Measurements from ENCODE around the gene SPATA45.
"Not testable (repeated sequence)": the region's sequence is repeated elsewhere in the genome, so short reads cannot be mapped to it uniquely, and the experiment has no call there.

The SPATA45 gene

DNA sequence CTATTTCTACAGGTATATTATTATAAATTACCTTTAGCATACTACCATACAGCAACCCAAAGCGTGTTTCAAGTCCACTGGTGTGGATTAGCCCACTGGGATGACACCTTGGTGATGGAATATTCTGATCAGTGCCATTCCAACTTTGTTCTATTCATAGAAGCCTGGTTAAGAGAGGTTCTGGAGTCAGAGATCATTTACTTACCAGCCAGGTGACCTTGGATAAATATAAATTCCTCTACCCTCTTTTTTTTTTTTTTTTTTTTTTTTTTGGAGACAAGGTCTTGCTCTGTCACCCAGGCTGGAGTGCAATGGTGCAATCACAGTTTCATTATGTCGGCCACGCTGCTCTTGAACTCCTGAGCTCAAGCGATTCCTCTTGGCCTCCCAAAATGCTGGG lies at the start of gene SPATA45:
Gene SPATA45, minus strand, starts transcription at position 101 of the 400 bp plus-strand sequence. CDS start 11,500 bp downstream, outside the sequence.
- H3K4me1 ChIP-seq (ENCODE audit: control insufficient read depth, insufficient read depth, low read length) = no peaks in the 10 kb centered on the region
- no peaks in the 10 kb centered on the region for H3K27me3 ChIP-seq (ENCODE audit: control insufficient read depth, insufficient read depth, low read length)
- no peak within 1 kb of the TSS for H3K4me3 ChIP-seq (ENCODE audit: low read length)
- H3K9me3 ChIP-seq (ENCODE audit: control insufficient read depth, low read length) = no peaks in the 10 kb centered on the region
- H3K9ac ChIP-seq (ENCODE audit: low read length) = no peak within 1 kb of the TSS
- H3K36me3 ChIP-seq (ENCODE audit: control insufficient read depth, insufficient read depth, low read length) = no peaks in the 10 kb centered on the region

DNA sequence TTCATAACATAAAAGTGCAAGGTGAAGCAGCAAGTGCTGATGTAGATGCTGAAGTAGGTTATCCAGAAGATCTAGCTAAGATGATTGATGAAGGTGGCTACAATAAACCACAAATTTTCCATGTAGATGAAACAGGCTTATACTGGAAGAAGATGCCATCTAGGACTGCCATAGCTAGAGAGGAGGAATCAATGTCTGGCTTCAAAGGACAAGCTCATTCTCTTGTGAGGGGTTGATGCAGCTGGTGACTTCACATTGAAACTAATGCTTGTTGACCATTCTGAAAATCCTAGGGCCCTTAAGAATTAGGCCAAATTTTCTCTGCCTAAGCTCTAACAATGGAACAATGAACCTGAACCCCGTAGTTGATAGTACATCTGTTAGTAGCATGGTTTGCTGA lies 44.7 kb upstream of the SPATA45 start:
- H3K9ac ChIP-seq (ENCODE audit: low read length) = no peak overlapping the region
- H3K27me3 ChIP-seq (ENCODE audit: control insufficient read depth, insufficient read depth, low read length) = no peaks in the 10 kb centered on the region
- no peak overlapping the region for H3K4me3 ChIP-seq (ENCODE audit: low read length)
- H3K9me3 ChIP-seq (ENCODE audit: control insufficient read depth, low read length) = no peaks in the 10 kb centered on the region
- H3K36me3 ChIP-seq (ENCODE audit: control insufficient read depth, insufficient read depth, low read length) = no peaks in the 10 kb centered on the region
- H3K4me1 ChIP-seq (ENCODE audit: control insufficient read depth, insufficient read depth, low read length) = no peaks in the 10 kb centered on the region

DNA sequence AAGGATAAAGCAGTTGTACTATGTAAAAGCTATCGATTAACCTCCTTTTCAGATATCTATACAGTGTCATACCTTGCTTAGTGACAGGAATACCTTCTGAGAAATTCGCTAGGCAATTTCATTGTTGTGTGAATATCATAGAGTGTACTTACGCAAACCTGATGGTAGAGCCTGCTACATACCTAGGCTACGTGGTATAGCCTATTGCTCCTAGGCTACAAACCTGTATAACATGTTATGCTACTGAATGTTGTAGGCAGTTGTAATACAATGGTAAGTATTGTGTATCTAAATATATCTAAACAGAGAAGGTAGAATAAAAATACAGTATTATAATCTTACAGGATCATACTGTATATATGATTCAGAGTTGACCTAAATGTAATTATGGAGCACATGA lies 37.1 kb upstream of the SPATA45 start:
- H3K36me3 ChIP-seq (ENCODE audit: control insufficient read depth, insufficient read depth, low read length) = no peaks in the 10 kb centered on the region
- no peaks in the 10 kb centered on the region for H3K9me3 ChIP-seq (ENCODE audit: control insufficient read depth, low read length)
- no peak overlapping the region for H3K4me3 ChIP-seq (ENCODE audit: low read length)
- H3K9ac ChIP-seq (ENCODE audit: low read length) = no peak overlapping the region
- H3K27me3 ChIP-seq (ENCODE audit: control insufficient read depth, insufficient read depth, low read length) = no peaks in the 10 kb centered on the region
- H3K4me1 ChIP-seq (ENCODE audit: control insufficient read depth, insufficient read depth, low read length) = no peaks in the 10 kb centered on the region

DNA sequence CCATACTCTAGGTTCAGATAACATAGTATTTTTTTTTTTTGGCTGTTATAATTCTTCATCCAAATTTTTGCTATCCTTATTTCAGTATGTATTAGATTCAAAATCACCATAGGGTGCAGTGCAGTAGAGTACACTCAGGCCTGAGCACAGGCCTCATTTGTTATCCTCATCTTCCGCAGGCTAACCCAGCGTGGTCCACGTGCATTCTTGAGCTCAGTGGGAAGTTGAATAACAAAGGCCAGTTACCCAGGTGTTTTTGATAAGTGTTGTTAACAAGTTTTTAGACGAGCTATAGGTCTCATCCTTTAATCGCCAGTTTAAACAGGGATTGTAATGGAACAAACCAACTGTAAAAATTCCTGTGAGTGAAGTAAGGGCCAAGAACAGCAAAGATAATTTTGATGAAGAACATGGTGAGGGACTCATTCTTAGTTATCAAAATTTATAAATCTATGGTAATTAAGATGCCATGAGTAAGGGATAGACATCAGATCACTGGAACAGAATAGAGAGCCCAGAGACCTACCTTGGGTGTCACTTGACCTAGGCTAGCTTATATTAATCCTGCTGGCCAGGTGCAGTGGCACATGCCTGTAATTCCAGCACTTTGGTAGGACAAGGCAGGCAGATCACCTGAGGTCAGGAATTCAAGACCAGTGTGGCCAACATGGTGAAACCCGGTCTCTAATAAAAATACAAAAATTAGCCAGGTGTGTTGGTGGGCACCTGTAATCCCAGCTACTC lies 32.7 kb upstream of the SPATA45 start:
- Histone ChIP-seq H3K9me3 (ENCODE audit: control insufficient read depth, low read length) (no peaks in the 10 kb centered on the region), H3K36me3 (ENCODE audit: control insufficient read depth, insufficient read depth, low read length) (no peaks in the 10 kb centered on the region), H3K27me3 (ENCODE audit: control insufficient read depth, insufficient read depth, low read length) (no peaks in the 10 kb centered on the region), H3K4me1 (ENCODE audit: control insufficient read depth, insufficient read depth, low read length) (no peaks in the 10 kb centered on the region), H3K4me3 (ENCODE audit: low read length) (no peak overlapping the region), H3K9ac (ENCODE audit: low read length) (no peak overlapping the region)

DNA sequence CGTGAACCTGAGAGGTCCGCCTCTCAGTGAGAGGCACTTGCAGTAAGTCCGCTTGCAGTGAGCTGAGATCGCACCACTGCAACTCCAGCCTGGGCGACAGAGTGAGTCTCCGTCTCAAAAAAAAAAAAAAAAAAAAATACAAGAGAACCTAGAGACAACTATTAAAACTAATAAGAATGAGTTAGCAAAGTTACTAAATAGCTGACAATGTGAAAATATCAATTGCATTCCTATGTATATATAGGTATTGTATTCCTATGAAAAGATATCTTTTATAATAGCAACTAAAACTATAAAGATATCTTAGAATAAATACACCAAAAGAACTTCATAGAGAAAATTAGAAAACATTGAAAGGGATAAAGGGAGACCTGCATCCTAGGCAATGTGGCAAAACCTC lies 31.0 kb upstream of the SPATA45 start:
- no peaks in the 10 kb centered on the region for H3K36me3 ChIP-seq (ENCODE audit: control insufficient read depth, insufficient read depth, low read length)
- no peak overlapping the region for H3K9ac ChIP-seq (ENCODE audit: low read length)
- H3K4me3 ChIP-seq (ENCODE audit: low read length) = no peak overlapping the region
- no peaks in the 10 kb centered on the region for H3K27me3 ChIP-seq (ENCODE audit: control insufficient read depth, insufficient read depth, low read length)
- no peaks in the 10 kb centered on the region for H3K9me3 ChIP-seq (ENCODE audit: control insufficient read depth, low read length)
- H3K4me1 ChIP-seq (ENCODE audit: control insufficient read depth, insufficient read depth, low read length) = no peaks in the 10 kb centered on the region

DNA sequence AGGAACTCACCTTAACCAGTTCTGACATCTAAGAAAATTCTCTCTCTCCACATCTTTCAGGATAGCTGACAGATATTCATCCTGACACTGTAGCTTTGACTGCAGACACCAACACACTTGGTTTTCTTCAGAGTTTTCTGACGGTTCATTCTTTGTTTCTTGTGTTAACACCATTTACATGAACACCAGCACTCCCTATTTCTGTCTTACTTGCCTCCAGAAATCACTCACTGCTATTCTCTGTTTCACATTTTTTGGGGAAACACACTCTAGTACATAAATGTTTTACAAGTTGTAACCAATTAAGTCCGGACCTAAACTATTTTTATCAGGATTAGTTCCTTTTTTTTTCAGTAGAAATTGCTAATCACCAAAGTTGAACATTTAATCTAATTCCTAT lies 26.1 kb upstream of the SPATA45 start:
- no peak overlapping the region for H3K9ac ChIP-seq (ENCODE audit: low read length)
- no peaks in the 10 kb centered on the region for H3K36me3 ChIP-seq (ENCODE audit: control insufficient read depth, insufficient read depth, low read length)
- H3K4me1 ChIP-seq (ENCODE audit: control insufficient read depth, insufficient read depth, low read length) = no peaks in the 10 kb centered on the region
- no peaks in the 10 kb centered on the region for H3K27me3 ChIP-seq (ENCODE audit: control insufficient read depth, insufficient read depth, low read length)
- no peak overlapping the region for H3K4me3 ChIP-seq (ENCODE audit: low read length)
- no peaks in the 10 kb centered on the region for H3K9me3 ChIP-seq (ENCODE audit: control insufficient read depth, low read length)

DNA sequence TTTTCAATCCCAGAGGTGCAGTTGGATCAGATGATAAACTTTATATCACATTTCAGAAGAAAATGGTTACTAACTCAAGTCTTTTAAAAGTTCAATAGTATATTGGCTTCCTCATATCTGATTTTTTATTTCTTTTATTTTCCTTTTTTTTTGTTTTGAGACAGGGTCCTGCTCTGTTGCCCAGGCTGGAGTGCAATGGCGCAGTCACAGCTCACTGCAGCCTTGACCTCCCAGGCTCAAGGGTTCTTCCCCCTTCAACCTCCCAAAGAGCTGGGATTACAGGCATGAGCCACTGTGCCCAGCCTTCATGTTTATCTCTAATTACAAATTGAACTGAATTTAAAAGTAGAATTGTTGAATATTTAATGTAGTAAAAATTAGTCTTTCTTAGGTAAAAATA lies 24.5 kb upstream of the SPATA45 start:
- no peaks in the 10 kb centered on the region for H3K36me3 ChIP-seq (ENCODE audit: control insufficient read depth, insufficient read depth, low read length)
- H3K4me1 ChIP-seq (ENCODE audit: control insufficient read depth, insufficient read depth, low read length) = no peaks in the 10 kb centered on the region
- H3K4me3 ChIP-seq (ENCODE audit: low read length) = no peak overlapping the region
- no peak overlapping the region for H3K9ac ChIP-seq (ENCODE audit: low read length)
- no peaks in the 10 kb centered on the region for H3K27me3 ChIP-seq (ENCODE audit: control insufficient read depth, insufficient read depth, low read length)
- no peaks in the 10 kb centered on the region for H3K9me3 ChIP-seq (ENCODE audit: control insufficient read depth, low read length)

DNA sequence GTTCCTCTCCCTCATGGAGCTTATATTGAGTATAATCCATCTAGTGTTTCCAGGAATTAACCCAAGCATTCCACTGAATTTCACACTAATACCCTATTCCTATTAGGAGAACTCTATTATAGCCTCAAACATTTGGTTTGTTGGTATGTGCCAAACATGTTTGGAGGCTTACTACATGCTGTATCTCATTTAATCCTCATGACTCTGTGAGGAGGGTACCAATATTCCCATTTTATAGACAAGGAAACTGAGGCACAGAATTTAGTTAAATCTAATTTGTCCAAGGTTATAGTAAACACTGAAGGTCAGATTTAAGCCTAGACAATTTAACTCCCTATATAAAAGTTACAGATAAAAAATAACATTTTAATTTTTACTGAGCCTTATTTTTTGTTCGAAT lies 19.7 kb upstream of the SPATA45 start:
- no peak overlapping the region for H3K9ac ChIP-seq (ENCODE audit: low read length)
- no peaks in the 10 kb centered on the region for H3K9me3 ChIP-seq (ENCODE audit: control insufficient read depth, low read length)
- no peaks in the 10 kb centered on the region for H3K36me3 ChIP-seq (ENCODE audit: control insufficient read depth, insufficient read depth, low read length)
- H3K27me3 ChIP-seq (ENCODE audit: control insufficient read depth, insufficient read depth, low read length) = no peaks in the 10 kb centered on the region
- no peak overlapping the region for H3K4me3 ChIP-seq (ENCODE audit: low read length)
- H3K4me1 ChIP-seq (ENCODE audit: control insufficient read depth, insufficient read depth, low read length) = no peaks in the 10 kb centered on the region

DNA sequence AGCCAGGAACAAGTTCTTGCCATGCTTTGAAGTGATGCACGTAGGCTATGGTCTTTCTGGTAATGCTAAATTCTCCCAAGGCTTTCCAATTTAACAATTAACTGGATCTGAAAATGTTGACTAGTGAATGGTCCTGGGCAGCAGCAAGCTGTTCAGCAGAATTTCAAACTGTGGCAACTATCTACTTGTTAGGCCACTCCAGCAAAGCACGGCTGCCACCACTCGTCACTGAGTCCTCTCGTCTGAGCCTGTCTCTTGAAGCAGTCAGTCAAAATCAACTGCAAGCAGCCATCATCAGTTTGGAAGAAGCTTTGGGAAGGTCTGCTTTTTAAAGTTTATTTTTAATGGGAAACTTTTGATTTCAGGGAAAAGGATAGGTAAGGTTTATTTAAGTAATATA lies 16.8 kb upstream of the SPATA45 start:
- no peaks in the 10 kb centered on the region for H3K27me3 ChIP-seq (ENCODE audit: control insufficient read depth, insufficient read depth, low read length)

DNA sequence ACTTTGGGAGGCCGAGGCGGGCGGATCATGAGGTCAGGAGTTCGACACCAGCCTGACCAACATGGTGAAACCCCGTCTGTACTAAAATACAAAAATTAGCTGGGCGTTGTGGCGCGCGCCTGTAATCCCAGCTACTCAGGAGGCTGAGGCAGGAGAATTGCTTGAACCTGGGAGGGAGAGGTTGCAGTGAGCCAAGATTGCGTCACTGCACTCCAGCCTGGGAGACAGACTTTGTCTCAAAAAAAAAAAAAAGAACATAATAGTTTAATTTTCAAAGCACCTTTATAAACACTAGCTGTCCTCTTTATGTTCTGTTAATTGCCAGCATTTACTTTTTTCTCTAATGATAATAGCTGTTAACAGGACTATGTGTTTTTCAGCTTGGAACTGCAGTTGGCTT lies 15.9 kb upstream of the SPATA45 start:
- H3K4me1 ChIP-seq (ENCODE audit: control insufficient read depth, insufficient read depth, low read length); H3K9ac ChIP-seq (ENCODE audit: low read length); H3K9me3 ChIP-seq (ENCODE audit: control insufficient read depth, low read length); H3K27me3 ChIP-seq (ENCODE audit: control insufficient read depth, insufficient read depth, low read length); H3K36me3 ChIP-seq (ENCODE audit: control insufficient read depth, insufficient read depth, low read length); H3K4me3 ChIP-seq (ENCODE audit: low read length): not testable (repeated sequence)

More for the DNA sequence above, 16.8 kb upstream of the SPATA45 start:
- Histone ChIP-seq H3K4me1 (ENCODE audit: control insufficient read depth, insufficient read depth, low read length) (no peaks in the 10 kb centered on the region), H3K9ac (ENCODE audit: low read length) (no peak overlapping the region), H3K4me3 (ENCODE audit: low read length) (no peak overlapping the region), H3K36me3 (ENCODE audit: control insufficient read depth, insufficient read depth, low read length) (no peaks in the 10 kb centered on the region), H3K9me3 (ENCODE audit: control insufficient read depth, low read length) (no peaks in the 10 kb centered on the region)

DNA sequence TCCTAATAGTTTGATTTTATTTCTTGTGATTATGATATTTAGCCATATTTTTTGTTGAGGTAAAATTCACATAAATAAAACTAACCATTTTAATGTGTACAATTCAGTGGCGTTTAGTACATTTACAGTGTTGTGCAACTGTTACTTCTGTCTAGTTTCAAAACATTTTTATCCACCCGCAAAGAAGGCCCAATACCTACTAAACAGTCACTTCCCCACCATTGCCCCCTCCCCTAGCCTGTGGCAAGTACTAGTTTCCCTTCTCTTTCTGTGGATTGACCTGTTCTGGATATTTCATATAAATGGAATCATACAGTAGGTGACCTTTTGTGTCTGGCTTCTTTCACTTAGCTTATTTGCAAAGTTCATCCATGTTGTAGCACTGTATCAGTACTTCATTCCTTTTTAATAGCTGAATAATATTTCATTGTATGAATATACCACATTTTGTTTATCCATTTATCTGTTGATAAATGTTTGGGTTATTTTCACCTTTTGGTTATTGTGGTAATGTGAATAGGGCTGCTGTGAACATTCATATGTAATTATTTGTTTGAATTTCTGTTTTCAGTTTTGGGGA lies 14.8 kb upstream of the SPATA45 start:
- Histone ChIP-seq H3K4me3 (ENCODE audit: low read length) (no peak overlapping the region), H3K9me3 (ENCODE audit: control insufficient read depth, low read length) (no peaks in the 10 kb centered on the region), H3K36me3 (ENCODE audit: control insufficient read depth, insufficient read depth, low read length) (no peaks in the 10 kb centered on the region), H3K4me1 (ENCODE audit: control insufficient read depth, insufficient read depth, low read length) (peaks cover 2% of the 10 kb centered on the region), H3K9ac (ENCODE audit: low read length) (no peak overlapping the region), H3K27me3 (ENCODE audit: control insufficient read depth, insufficient read depth, low read length) (no peaks in the 10 kb centered on the region)

DNA sequence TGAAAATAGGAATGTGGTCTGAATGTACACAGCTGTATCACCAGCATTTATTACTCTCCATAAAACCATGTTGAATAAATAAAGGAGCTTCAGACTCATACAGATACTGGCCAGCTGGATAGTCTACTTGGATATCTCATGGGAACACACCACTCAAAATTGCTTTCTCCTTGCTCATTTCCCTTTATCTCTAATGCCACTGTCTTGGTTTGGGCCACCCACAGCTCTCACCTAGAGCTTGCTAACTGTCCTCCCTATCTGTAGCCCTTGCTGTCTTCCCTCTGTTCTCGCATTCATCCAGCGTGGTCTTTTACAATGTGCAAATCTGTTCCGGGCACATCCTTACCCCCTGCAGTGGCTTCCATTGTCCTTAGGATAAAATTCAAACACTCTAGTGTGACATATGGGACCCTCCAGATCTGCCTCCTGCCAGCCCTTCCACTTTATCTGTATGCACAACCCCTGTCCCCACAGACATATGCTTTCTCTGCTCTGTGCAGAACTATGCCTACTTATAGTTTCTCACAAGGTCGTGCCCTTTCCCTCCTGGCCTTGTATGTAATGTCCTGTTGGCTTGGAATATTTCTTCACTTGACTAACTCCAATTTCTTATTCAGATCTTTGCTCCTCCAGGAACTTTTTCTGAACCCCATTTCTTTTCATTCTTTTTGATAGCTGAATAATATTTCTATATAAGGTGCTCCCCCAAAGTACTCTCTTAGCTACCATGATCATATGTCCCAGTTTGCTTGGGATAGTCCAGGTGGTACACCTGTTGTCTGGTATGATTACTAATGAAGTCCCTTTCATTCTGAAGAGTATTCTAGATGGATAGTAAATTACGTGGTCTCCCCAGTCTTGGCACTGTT lies 13.5 kb upstream of the SPATA45 start:
- Histone ChIP-seq H3K4me3 (ENCODE audit: low read length) (no peak overlapping the region), H3K4me1 (ENCODE audit: control insufficient read depth, insufficient read depth, low read length) (peaks cover 7% of the 10 kb centered on the region), H3K36me3 (ENCODE audit: control insufficient read depth, insufficient read depth, low read length) (no peaks in the 10 kb centered on the region), H3K27me3 (ENCODE audit: control insufficient read depth, insufficient read depth, low read length) (no peaks in the 10 kb centered on the region), H3K9me3 (ENCODE audit: control insufficient read depth, low read length) (no peaks in the 10 kb centered on the region), H3K9ac (ENCODE audit: low read length) (no peak overlapping the region)

Measured in mucosa of stomach (tissue), 1 donor.